Measurements from ENCODE around the gene CALN1.
"Not testable (repeated sequence)": the region's sequence is repeated elsewhere in the genome, so short reads cannot be mapped to it uniquely, and the experiment has no call there.

The CALN1 gene

DNA sequence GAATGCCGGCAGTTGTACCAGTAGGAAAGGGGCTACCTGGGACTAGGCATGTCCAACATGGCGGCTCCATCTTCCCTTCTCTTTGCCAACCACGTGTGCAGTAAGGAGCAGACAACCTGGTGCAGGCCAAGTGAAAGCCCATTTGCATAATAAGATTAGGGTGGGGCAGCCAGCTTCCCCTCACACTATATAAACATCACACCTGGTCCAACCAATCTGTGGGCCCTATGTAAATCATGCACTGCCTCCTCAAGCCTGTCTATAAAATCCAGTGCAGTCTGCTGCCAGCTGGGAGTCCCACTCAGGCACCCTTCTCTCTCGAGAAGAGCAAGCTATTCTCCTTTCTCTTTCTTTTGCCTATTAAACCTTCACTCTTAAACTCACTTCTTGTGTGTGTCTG lies 429.3 kb downstream of the CALN1 start:
- peaks cover 5% of the 10 kb centered on the region for H3K9me3 Mint-ChIP-seq

DNA sequence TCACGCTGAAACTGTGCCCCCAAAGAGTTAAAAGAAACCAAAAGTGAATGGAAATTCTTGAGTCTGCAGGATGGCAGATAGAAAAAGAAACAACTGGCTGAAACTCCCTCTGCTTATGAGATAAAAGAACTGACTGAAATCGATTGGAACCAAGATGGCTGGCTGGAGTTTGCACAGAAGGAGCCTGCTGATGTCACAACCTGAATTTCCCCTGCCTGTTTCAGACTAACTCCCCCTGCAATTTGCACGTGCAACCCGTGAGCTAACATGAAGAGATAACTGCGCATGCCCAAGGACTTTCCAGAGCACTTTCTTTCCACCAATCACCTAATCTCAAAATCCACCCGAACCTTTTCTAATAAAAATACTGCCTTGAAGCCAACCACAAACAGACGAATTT lies 435.5 kb downstream of the CALN1 start:
- no peaks in the 10 kb centered on the region for H3K4me1 Mint-ChIP-seq
- ATAC-seq (no peak), DNase-seq (ENCODE audit: low spot score in 2 of 2) (no peak)
- H3K4me3 Mint-ChIP-seq = no peak overlapping the region
- no peak overlapping the region for H3K27ac Mint-ChIP-seq
- H3K36me3 Mint-ChIP-seq = no peaks in the 10 kb centered on the region
- H3K9me3 Mint-ChIP-seq = no peaks in the 10 kb centered on the region

More for the DNA sequence above, 429.3 kb downstream of the CALN1 start:
- DNase-seq (ENCODE audit: low spot score in 2 of 2) = no peak
- Mint-ChIP-seq H3K27ac (no peak overlapping the region), H3K4me1 (no peaks in the 10 kb centered on the region), H3K36me3 (no peaks in the 10 kb centered on the region), H3K4me3 (no peak overlapping the region)
- no peak for ATAC-seq

DNA sequence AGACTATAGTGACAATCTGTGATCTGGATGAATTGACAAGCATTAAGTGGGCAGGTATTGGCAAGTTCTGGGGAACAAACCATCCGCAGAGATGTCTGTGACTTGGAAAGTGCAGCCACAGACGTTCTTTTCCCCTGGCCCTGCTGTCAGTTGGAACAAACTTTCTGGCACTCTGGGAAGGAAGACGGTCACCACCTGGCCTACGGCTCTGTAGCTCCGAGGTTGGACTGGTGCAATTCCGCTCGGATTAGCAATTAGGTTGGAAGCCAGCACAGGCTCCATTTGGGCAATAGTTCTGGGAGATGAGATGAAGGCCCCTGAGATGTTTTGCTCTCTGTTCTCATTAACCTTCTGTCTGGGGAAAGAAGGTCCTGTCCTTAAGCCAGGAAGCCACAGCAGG lies 437.5 kb downstream of the CALN1 start:
- H3K27ac Mint-ChIP-seq = no peak overlapping the region
- H3K9me3 Mint-ChIP-seq = peaks cover 7% of the 10 kb centered on the region
- DNase-seq (ENCODE audit: low spot score in 2 of 2) (no peak), ATAC-seq (no peak)
- no peaks in the 10 kb centered on the region for H3K36me3 Mint-ChIP-seq
- H3K4me3 Mint-ChIP-seq = no peak overlapping the region
- H3K4me1 Mint-ChIP-seq = no peaks in the 10 kb centered on the region

DNA sequence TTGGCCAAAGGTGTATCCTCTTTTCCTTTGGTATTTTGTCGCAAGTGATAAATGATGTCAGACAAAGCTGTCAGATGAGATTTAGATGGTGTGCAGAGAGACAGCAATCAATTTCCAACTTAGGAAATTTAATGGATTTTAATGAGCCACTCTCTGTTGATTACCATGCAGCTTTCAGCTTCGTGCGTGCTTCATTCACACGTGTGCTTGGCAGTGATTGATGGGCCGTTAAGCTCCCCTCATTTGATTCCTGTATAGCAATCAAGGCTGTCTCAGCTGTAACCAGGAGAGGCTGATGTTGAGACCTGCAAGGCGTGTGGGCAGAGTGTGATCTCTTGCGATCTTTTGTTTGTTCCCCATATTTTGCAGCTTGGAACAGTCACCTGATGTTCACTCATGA lies 439.6 kb downstream of the CALN1 start:
- H3K27ac Mint-ChIP-seq = no peak overlapping the region
- ATAC-seq (no peak), DNase-seq (ENCODE audit: low spot score in 2 of 2) (no peak)
- peaks cover 12% of the 10 kb centered on the region for H3K9me3 Mint-ChIP-seq
- H3K36me3 Mint-ChIP-seq = no peaks in the 10 kb centered on the region
- no peak overlapping the region for H3K4me3 Mint-ChIP-seq
- no peaks in the 10 kb centered on the region for H3K4me1 Mint-ChIP-seq

DNA sequence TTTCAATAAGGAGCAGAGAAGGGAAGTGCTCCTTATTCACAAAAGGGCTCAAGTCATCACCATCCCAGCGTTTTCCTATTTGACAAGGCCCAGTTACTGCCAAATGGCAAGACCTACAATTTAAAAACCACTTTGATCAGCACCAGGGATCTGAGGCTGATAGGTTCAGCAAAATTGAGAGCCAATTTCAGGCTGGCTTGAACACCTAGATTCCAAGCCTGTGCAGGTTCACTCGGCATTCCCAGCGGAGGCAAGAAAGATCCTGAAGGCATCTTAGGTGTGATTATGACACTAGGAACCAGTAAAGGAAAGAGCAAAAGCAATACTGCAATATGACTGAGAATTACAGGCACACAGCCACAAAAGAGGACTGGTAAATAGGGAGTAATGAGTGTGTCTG lies 441.4 kb downstream of the CALN1 start:
- ATAC-seq (no peak), DNase-seq (ENCODE audit: low spot score in 2 of 2) (no peak)
- Mint-ChIP-seq H3K9me3 (peaks cover 12% of the 10 kb centered on the region), H3K27ac (no peak overlapping the region), H3K4me1 (no peaks in the 10 kb centered on the region), H3K36me3 (no peaks in the 10 kb centered on the region), H3K4me3 (no peak overlapping the region)

DNA sequence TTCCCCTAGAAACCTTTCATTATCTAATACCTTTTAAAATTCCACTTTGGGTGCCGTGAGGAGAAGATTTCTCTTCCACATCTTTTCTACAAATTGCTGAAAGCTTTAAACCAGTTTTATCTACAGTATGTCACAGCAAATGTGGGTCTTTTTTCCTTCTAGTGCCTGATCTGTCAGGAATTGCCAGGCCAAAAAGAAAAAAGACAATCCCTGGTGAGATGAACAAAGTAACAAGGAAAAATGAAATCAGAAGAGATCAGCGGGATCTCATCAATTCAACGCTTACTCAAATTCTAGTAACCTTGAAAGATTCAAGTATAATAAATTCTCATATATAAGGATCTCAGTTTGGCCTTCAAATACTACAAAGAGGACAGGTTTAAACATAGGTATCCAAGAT lies 449.5 kb downstream of the CALN1 start:
- H3K4me3 Mint-ChIP-seq = no peak overlapping the region
- H3K36me3 Mint-ChIP-seq = no peaks in the 10 kb centered on the region
- no peaks in the 10 kb centered on the region for H3K9me3 Mint-ChIP-seq
- H3K27ac Mint-ChIP-seq = no peak overlapping the region
- ATAC-seq = no peak
- DNase-seq (ENCODE audit: low spot score in 2 of 2) = no peak
- H3K4me1 Mint-ChIP-seq = no peaks in the 10 kb centered on the region

DNA sequence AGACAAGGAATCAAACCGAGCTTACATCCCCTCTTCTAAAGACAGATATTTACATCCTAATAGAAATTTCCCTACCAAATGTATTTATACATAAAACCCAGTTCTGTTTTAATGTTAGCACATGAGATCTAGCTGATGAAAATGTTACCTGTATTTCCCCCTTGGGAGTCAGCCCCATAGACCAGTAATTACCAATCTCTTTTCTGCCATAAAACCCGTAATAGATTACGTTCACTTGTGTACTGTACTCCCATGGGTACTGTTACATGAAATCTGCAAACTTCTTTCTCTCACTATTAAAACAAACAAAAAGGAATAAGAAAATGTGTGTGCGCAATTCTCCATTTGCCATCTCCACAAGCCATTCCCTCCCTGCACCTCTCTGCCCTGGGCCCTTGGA lies 450.9 kb downstream of the CALN1 start:
- DNase-seq (ENCODE audit: low spot score in 2 of 2) = no peak
- no peaks in the 10 kb centered on the region for H3K9me3 Mint-ChIP-seq
- no peak for ATAC-seq
- H3K4me1 Mint-ChIP-seq = no peaks in the 10 kb centered on the region
- H3K4me3 Mint-ChIP-seq = no peak overlapping the region
- no peak overlapping the region for H3K27ac Mint-ChIP-seq
- no peaks in the 10 kb centered on the region for H3K36me3 Mint-ChIP-seq

DNA sequence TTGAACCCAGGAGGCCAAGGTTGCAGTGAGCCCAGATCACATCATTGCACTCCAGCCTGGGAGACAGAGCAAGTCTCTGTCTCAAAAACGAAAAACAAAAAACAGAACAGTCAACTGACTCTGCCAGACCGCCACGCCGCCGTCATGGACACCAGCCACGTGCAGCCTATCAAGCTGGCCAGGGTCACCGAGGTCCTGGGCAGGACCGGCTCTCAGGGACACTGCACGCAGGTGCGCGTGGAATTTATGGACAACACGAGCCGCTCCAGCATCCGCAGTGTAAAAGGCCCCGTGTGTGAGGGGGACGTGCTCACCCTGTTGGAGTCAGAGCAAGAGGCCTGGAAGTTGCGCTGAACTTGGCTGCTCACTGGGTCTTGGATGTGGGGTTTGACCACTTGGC lies 470.0 kb downstream of the CALN1 start:
- Mint-ChIP-seq H3K27ac (no peak overlapping the region), H3K4me3 (no peak overlapping the region), H3K9me3 (peaks cover 6% of the 10 kb centered on the region), H3K36me3 (no peaks in the 10 kb centered on the region), H3K4me1 (no peaks in the 10 kb centered on the region)
- no peak for DNase-seq (ENCODE audit: low spot score in 2 of 2)
- no peak for ATAC-seq

DNA sequence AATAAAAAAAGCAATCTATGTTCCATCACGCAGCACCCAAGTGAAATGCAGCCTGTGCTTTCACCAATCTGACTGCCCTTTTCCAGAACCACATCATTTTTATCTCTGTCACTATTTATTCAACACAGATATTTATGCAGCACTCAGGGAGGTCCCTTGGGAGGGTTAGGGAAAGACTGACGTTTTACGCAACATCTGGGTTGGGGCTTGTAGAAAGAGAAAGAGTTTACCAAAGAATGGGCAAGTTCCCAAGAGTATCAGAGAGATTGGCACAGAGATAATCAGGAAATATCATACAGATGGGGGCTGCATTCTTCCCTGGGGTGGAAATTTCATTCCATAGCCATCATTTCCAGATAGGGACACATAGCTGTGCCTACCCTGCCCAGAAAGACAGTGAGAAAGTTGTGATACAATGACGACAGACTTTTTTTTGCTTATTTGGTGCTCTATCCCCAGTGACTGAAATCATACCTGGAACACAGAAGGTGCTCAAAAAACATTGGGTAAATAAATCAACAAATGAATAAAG lies 474.2 kb downstream of the CALN1 start:
- no peak overlapping the region for H3K4me3 Mint-ChIP-seq
- peaks cover 18% of the 10 kb centered on the region for H3K9me3 Mint-ChIP-seq
- H3K36me3 Mint-ChIP-seq = no peaks in the 10 kb centered on the region
- no peak for ATAC-seq
- no peak overlapping the region for H3K27ac Mint-ChIP-seq
- no peaks in the 10 kb centered on the region for H3K4me1 Mint-ChIP-seq
- DNase-seq (ENCODE audit: low spot score in 2 of 2) = no peak

DNA sequence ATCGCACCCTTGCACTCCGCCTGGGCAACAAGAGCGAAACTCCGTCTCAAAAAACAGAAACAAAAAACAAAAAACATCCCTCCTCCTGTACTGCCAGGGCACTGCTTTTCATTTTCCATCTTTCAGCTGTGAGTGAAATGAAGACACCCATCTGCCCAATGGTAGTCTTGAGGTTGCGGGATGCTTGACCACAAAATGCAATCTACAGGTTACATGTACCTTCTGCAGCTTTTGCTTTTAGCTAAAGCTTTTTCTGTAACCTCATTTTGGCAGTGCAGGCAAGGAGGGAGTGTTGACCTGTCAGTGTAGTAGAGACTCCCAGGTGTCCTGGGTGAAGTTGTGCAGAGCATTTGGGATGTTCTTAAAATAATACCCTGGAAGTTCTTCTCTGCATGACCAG lies 476.5 kb downstream of the CALN1 start:
- Mint-ChIP-seq H3K4me1 (no peaks in the 10 kb centered on the region), H3K9me3 (peaks cover 18% of the 10 kb centered on the region), H3K4me3 (no peak overlapping the region), H3K27ac (no peak overlapping the region), H3K36me3 (no peaks in the 10 kb centered on the region)
- ATAC-seq (no peak), DNase-seq (ENCODE audit: low spot score in 2 of 2) (no peak)

DNA sequence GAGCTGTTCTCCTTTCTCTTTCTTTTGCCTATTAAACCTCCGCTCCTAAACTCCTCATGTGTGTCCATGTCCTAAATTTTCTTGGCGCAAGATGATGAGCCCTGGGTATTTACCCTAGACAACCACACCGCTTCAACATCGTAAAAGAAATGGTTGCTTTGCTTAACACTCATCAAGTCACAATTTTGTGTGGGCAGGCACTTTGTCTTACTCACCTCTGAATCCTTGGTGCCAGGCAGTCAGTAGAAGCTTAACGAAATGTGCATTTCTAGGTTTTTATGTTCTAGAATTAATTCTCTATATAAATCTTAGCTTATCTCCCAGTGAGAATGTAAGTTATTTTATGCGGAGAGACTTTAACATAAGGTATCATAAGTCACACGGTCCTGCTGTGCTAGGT lies 478.7 kb downstream of the CALN1 start:
- DNase-seq (ENCODE audit: low spot score in 2 of 2) = no peak

DNA sequence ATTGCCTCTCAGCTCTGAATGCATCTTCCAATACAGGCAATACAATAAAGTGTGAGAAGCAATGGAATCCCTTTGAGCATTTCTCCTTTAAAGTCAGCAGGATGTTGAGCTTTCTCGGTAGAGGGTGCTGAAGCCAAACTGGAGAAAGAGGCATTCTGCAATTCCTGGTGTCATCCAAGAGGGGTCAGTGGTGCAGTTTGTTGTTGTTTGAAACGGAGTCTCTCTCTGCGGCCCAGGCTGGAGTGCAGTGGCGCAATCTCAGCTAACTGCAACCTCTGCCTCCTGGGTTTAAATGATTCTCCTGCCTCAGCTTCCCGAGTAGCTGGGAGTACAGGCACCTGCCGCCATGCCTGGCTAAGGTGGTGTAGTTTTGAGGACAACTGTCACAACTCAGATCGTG lies 486.5 kb downstream of the CALN1 start:
- no peak overlapping the region for H3K27ac Mint-ChIP-seq
- no peaks in the 10 kb centered on the region for H3K36me3 Mint-ChIP-seq
- ATAC-seq (no peak), DNase-seq (ENCODE audit: low spot score in 2 of 2) (no peak)
- H3K4me3 Mint-ChIP-seq = no peak overlapping the region
- H3K9me3 Mint-ChIP-seq = peaks cover 25% of the 10 kb centered on the region
- H3K4me1 Mint-ChIP-seq = no peaks in the 10 kb centered on the region

More for the DNA sequence above, 478.7 kb downstream of the CALN1 start:
- no peaks in the 10 kb centered on the region for H3K36me3 Mint-ChIP-seq
- no peak overlapping the region for H3K4me3 Mint-ChIP-seq
- no peak for ATAC-seq
- H3K4me1 Mint-ChIP-seq = no peaks in the 10 kb centered on the region
- H3K27ac Mint-ChIP-seq = no peak overlapping the region
- peaks cover 18% of the 10 kb centered on the region for H3K9me3 Mint-ChIP-seq

DNA sequence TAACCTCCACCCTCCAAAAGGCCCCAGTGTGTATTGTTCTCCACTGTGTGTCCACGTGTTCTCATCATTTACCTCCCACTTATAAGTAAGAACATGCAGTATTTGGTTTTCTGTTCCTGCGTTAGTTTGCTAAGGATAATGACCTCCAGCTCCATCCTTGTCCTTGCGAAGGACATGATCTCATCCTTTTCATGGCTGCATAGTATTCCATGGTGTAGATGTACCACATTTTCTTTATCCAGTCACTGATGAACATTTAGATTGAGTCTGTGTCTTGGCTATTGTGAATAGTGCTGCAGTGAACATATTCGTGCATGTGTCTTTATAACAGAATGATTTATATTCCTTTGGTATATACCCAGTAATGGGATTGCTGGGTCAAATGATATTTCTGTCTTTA lies 497.9 kb downstream of the CALN1 start:
- not testable (repeated sequence) for ATAC-seq; DNase-seq (ENCODE audit: low spot score in 2 of 2); H3K27ac Mint-ChIP-seq; H3K4me1 Mint-ChIP-seq; H3K36me3 Mint-ChIP-seq; H3K4me3 Mint-ChIP-seq
- peaks cover 21% of the 10 kb centered on the region for H3K9me3 Mint-ChIP-seq

DNA sequence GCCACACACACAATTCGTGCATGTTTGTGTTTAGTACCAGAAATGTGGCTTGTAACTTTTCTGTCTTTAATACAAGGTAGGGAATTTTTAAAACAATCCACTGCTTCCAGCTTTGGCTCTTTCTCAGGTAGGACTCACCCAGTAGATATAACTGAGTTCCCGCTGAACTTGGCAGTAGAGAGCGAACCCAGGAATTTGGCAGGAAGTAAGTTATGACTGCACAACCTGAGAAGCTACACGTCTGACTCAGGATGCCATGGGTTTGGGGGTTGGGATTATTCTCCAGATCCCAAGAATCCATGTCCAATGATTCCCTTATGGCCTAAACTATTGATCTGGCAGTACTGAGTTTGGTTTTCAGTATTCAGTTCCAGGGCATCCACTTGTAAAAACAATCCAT lies 499.7 kb downstream of the CALN1 start:
- Mint-ChIP-seq H3K27ac (no peak overlapping the region), H3K4me1 (no peaks in the 10 kb centered on the region)

DNA sequence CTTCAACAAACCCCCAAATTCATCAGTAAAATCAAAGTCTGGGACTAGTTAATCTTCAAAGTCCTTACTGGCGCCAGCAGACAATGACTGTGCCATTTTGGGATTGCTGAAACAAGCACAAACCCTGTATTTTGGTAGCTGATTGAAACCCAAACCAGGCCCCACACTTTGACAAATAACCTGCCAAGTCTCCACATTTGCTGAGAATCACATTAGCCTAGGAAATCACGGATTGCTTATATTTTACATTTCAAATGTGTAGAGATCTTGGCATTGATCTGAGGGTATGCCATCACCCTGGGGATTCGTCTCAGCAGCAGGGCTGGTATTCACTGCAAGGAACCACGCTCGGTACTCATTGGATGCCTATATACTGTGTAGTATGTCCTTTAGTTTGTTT lies 501.1 kb downstream of the CALN1 start:
- no peak for DNase-seq (ENCODE audit: low spot score in 2 of 2)
- H3K36me3 Mint-ChIP-seq = no peaks in the 10 kb centered on the region
- H3K4me1 Mint-ChIP-seq = no peaks in the 10 kb centered on the region
- no peak for ATAC-seq
- no peak overlapping the region for H3K27ac Mint-ChIP-seq
- H3K9me3 Mint-ChIP-seq = peaks cover 10% of the 10 kb centered on the region
- no peak overlapping the region for H3K4me3 Mint-ChIP-seq

More for the DNA sequence above, 499.7 kb downstream of the CALN1 start:
- DNase-seq (ENCODE audit: low spot score in 2 of 2) (no peak), ATAC-seq (no peak)
- peaks cover 16% of the 10 kb centered on the region for H3K9me3 Mint-ChIP-seq
- no peak overlapping the region for H3K4me3 Mint-ChIP-seq
- H3K36me3 Mint-ChIP-seq = no peaks in the 10 kb centered on the region

DNA sequence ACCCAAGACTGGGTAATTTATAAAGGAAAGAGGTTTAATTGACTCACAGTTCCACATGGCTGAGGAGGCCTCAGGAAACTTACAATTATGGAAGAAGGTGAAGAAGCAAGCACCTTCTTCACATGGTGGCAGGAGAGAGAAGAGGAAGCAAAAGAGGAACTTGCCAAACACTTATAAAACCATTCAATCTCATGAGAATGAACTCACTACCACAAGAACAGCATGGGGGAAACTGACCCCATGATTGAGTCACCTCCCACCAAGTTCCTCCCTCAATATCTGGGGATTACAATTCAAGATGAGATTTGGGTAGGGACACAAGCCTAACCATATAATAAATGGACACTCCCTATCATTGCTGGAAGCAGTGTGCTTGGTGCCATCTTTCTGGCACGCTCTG lies 506.3 kb downstream of the CALN1 start:
- ATAC-seq = no peak
- Mint-ChIP-seq H3K4me3 (no peak overlapping the region), H3K4me1 (no peaks in the 10 kb centered on the region), H3K9me3 (peaks cover 10% of the 10 kb centered on the region), H3K36me3 (no peaks in the 10 kb centered on the region), H3K27ac (no peak overlapping the region)
- DNase-seq (ENCODE audit: low spot score in 2 of 2) = no peak

DNA sequence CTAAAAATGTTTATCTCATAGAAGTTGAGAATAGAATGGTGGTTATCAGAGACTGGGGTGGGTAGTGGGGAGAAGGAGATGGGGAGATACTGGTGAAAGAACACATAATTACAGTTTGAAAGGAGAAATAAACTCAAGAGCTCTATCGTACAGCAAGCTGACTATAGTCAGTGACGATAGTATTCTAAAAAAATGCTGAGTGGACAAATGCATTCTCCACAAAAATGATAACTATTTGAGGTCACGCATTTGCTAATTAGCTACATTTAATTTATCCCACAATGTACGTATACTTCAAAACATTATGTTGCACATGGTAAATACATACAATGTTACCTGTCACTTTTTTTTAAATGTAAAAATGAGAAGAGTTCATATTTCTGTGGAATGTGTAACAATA lies 507.7 kb downstream of the CALN1 start:
- ATAC-seq (no peak), DNase-seq (ENCODE audit: low spot score in 2 of 2) (no peak)
- Mint-ChIP-seq H3K4me3 (no peak overlapping the region), H3K9me3 (peaks cover 10% of the 10 kb centered on the region), H3K36me3 (no peaks in the 10 kb centered on the region), H3K4me1 (no peaks in the 10 kb centered on the region), H3K27ac (no peak overlapping the region)

Data from stimulated activated effector memory CD8-positive, alpha-beta T cell treated with anti-CD3 and anti-CD28 coated beads, Interleukin-12 subunit alpha, Interleukin-12 subunit beta, amount 100 ng/mL, for 72 hours (primary cell).